GM23248 (cell line): Measurements from ENCODE around the gene TNFRSF8. TPM values are rescaled to one million over a fixed set of nuclear protein-coding genes. Genes with fewer than 3 reads are reported as not detected.

Experiments
- DNase-seq: peaks from one replicate; pipeline ENCODE4 v3.0.0-alpha.2; 2015
- H2AFZ ChIP-seq: fragments of 200-600 bp; sonication (generic); 2 replicates; pipeline ENCODE4 v1.6.1; 2016; ENCODE audit warnings: antibody characterized with exemption
- H3F3A ChIP-seq: fragments of 200-600 bp; sonication (generic); 2 replicates; pipeline ENCODE4 v1.6.1; 2016; ENCODE audit warnings: mild to moderate bottlenecking, antibody characterized with exemption, mixed run types; ENCODE audit not compliant: insufficient read depth
- H3K27ac ChIP-seq: fragments of 200-600 bp; sonication (generic); 2 replicates; pipeline ENCODE4 v1.5.1; 2016; ENCODE audit warnings: mild to moderate bottlenecking
- H3K27me3 ChIP-seq: fragments of 200-600 bp; sonication (generic); replicated peaks from 2 replicates; pipeline ENCODE4 v1.6.1; 2016; ENCODE audit warnings: mild to moderate bottlenecking; ENCODE audit not compliant: insufficient read depth
- H3K36me3 ChIP-seq: fragments of 200-600 bp; sonication (generic); 2 replicates; pipeline ENCODE4 v1.6.1; 2016; ENCODE audit warnings: low read depth, mild to moderate bottlenecking
- H3K4me1 ChIP-seq: fragments of 200-600 bp; sonication (generic); 2 replicates; pipeline ENCODE4 v1.6.1; 2016; ENCODE audit warnings: mild to moderate bottlenecking; ENCODE audit not compliant: insufficient read depth
- H3K4me2 ChIP-seq: fragments of 200-600 bp; sonication (generic); one replicate; pipeline ENCODE4 v1.6.1; 2016; ENCODE audit warnings: mild to moderate bottlenecking; ENCODE audit not compliant: unreplicated experiment
- H3K4me3 ChIP-seq: fragments of 200-600 bp; sonication (generic); 2 replicates; pipeline ENCODE4 v1.5.1; 2016; ENCODE audit warnings: mild to moderate bottlenecking
- H3K79me2 ChIP-seq: fragments of 200-600 bp; sonication (generic); 2 replicates; pipeline ENCODE4 v1.6.1; 2016; ENCODE audit warnings: mild to moderate bottlenecking; ENCODE audit not compliant: insufficient read depth
- H3K9ac ChIP-seq: fragments of 200-600 bp; sonication (generic); 2 replicates; pipeline ENCODE4 v1.6.1; 2016; ENCODE audit warnings: mild to moderate bottlenecking
- H3K9me2 ChIP-seq: fragments of 200-600 bp; sonication (generic); 2 replicates; pipeline ENCODE4 v1.6.1; 2016; ENCODE audit warnings: mixed run types, mild to moderate bottlenecking, moderate library complexity; ENCODE audit not compliant: insufficient read depth
- H3K9me3 ChIP-seq: fragments of 200-600 bp; sonication (generic); one replicate; pipeline ENCODE4 v1.6.1; 2017; ENCODE audit warnings: low read depth
- H4K20me1 ChIP-seq: fragments of 200-600 bp; sonication (generic); 2 replicates; pipeline ENCODE4 v1.6.0; 2016; ENCODE audit not compliant: insufficient read depth
- EZH2 ChIP-seq: fragments of 200-600 bp; sonication (generic); IDR thresholded peaks from 2 replicates; pipeline ENCODE4 v1.6.1; 2018; ENCODE audit warnings: antibody characterized with exemption, mild to moderate bottlenecking; ENCODE audit not compliant: insufficient read depth, poor library complexity, severe bottlenecking
- EZH2phosphoT487 ChIP-seq: fragments of 200-600 bp; sonication (generic); IDR thresholded peaks from 2 replicates; pipeline ENCODE4 v1.6.1; 2018; ENCODE audit warnings: antibody characterized with exemption, moderate library complexity, mild to moderate bottlenecking, low read depth; ENCODE audit not compliant: insufficient read depth
- WGBS, 2 experiments: methylation state at CpG; one replicate each; pipeline ENCODE4 v1.1.6; 2015 to 2017; ENCODE audit warnings: low lambda C conversion rate in 2 of 2, low coverage in 1 of 2; ENCODE audit errors: missing lambda C conversion rate in 2 of 2; 5-methylcytosine and 5-hydroxymethylcytosine counted together
- in situ Hi-C: fragments of 300-500 bp; cut with MboI; formaldehyde crosslinking; loops from 2 replicates; pipeline ENCODE4 v1.15.0; 2020
- polyA plus RNA-seq: library from polyadenylated mRNA; unstranded; fragments of >200 nt; fragmentation: Nextera tagmentation; extraction: Ambion mirVana; gene quantifications from 2 replicates; pipeline ENCODE4 v1.2.1, GENCODE V29; 2016
- total RNA-seq: library from RNA; depleted of rRNA; stranded (reverse); fragments of >200 nt; shearing (Covaris generic); gene quantifications from 2 replicates; pipeline ENCODE4 v1.2.3, GENCODE V29; 2014; rRNA removed

TNFRSF8 gene
- not detected in 2 replicates for total RNA-seq
- polyA plus RNA-seq, result 0.14 and 0.23 TPM in 2 replicates

DNA sequence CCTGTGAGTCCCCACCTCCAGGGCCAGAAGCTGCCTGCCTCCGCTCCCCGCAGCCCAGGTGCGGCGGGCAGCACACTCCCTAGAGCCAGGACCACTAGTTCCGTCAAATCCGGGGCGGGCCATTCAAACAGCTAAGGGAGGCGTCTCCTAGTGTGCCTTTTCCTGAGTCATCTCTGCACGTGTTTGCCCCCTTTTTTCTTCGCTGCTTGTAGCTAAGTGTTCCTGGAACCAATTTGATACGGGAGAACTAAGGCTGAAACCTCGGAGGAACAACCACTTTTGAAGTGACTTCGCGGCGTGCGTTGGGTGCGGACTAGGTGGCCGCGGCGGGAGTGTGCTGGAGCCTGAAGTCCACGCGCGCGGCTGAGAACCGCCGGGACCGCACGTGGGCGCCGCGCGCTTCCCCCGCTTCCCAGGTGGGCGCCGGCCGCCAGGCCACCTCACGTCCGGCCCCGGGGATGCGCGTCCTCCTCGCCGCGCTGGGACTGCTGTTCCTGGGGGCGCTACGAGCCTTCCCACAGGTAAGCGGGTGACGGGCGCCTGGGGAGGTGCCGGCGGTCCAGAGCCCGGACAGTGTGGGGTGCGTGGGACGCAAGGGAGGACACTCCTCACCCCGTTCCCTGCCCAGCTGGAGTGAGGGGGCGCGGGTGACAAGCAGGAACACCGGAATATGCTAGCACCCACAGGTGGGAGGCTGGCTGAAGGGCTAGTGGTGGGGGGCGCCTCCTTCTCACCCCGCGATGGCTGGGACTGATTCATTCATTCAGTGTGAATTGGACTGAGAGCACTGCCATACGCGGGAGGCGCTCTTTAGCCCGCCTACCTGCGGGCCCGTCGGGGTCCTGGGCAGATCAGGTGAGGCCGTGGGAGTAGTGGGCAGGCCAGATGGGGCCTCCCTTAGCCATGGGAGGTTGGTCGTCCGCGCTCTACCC, at the start of gene TNFRSF8:
TNFRSF8 (plus strand) TSS at position 163 of the 932 bp plus-strand sequence; CDS start at position 459, 296 bp downstream.
- peaks cover 37% of the 10 kb centered on the region for H3K27me3 ChIP-seq
- in situ Hi-C loops, result no loop called here
- no peak within 1 kb of the TSS for H3K27ac ChIP-seq
- H4K20me1 ChIP-seq, result no peaks in the 10 kb centered on the region
- no peaks in the 10 kb centered on the region for H3K36me3 ChIP-seq
- no peaks in the 10 kb centered on the region for H3K79me2 ChIP-seq
- peak; percentile 71 for DNase-seq
- H3K4me3 ChIP-seq, result peak within 1 kb of the TSS; percentile 39
- WGBS, 2 experiments, result 5 to 7% methylated on average over 68 to 70 of the region's 72 CpGs
- H2AFZ ChIP-seq, result peak within 1 kb of the TSS; percentile 57; the same call in 1 of the 2 replicates
- H3K4me1 ChIP-seq, result peaks cover 19% of the 10 kb centered on the region
- H3K9me3 ChIP-seq, result no peaks in the 10 kb centered on the region
- no peak within 1 kb of the TSS for H3K9ac ChIP-seq
- no peaks in the 10 kb centered on the region for H3K9me2 ChIP-seq
- no peak for TF ChIP-seq EZH2phosphoT487
- peak; percentile 49 for TF ChIP-seq EZH2
- peaks cover 11% of the 10 kb centered on the region for H3F3A ChIP-seq
- H3K4me2 ChIP-seq, result peak within 1 kb of the TSS; percentile 36

DNA sequence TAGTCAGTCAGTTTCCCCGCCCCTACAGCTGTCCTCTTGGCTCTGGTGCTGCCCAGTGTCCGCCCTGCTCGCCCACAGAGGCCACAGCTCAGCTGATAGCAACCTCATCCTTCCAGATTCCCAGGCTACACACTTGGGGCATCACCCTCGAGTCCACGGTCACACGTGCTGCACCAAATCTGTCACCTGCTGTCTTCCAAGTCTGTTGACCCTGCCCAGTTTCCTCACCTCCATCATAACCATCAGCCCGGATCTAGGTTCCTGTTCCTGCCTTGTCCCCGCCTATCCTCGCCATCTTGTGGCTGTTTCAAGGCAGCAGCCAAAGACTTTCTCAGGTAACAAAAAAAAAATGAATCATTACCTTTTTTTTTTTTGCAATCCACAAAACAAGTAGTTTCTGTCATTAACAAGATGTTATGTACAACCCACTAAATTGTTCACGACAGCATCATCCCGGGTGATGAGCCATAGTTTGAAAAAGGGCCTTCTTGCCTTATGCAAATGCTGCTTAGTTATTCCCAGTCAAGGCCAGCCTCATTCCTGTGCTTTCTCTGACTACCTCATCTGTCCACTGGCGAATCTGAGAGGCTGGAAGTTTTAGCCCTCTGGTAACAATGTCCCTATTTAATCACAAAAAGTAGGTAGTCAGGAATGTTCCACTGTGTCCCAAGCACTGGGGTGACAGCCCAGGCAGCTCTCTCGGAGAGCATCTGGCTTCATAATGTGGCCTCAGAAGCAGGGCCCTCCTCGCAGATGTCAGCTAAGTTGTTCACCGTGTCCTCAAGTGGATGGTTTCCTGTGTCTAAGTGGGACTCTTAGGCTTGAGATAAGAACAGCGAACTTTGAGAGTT, 48.7 kb upstream of the TNFRSF8 start:
- 65% methylated on average over 16 of the region's 16 CpGs for WGBS, 2 experiments
- Histone ChIP-seq H2AFZ (no peak overlapping the region), H4K20me1 (no peaks in the 10 kb centered on the region), H3K4me3 (no peak overlapping the region), H3K9me3 (no peaks in the 10 kb centered on the region), H3K27me3 (no peaks in the 10 kb centered on the region), H3K4me1 (peaks cover 25% of the 10 kb centered on the region), H3K9ac (peak overlapping the region; percentile 58), H3K36me3 (peaks cover 14% of the 10 kb centered on the region; the same call in 1 of the 2 replicates), H3K79me2 (no peaks in the 10 kb centered on the region), H3K27ac (peak overlapping the region; percentile 84), H3F3A (peaks cover 33% of the 10 kb centered on the region), H3K4me2 (peak overlapping the region; percentile 46), H3K9me2 (no peaks in the 10 kb centered on the region)
- peak; percentile 84 for DNase-seq
- TF ChIP-seq EZH2 (no peak), EZH2phosphoT487 (no peak)
- in situ Hi-C loops, result no loop called here

DNA sequence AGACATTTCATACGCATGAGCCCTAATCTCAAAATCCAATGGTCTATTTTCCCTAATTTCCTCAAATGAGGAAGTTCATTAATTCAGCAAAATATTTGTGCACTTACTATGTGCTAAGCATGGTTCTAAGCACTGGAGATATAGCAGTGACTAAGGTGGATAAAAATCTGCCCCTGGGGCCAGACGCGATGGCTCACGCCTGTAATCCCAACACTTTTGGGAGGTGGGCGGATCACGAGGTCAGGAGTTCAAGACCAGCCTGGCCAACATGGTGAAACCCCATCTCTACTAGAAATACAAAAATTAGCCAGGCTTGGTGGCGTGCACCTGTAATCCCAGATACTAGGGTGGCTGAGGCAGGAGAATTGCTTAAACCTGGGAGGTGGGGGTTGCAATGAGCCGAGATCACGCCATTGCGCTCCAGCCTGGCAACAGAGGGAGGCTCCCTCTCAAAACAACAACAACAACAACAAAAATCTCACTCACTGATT, 48.1 kb upstream of the TNFRSF8 start:
- DNase-seq, result peak; percentile 76
- 63 to 66% methylated on average over 10 of the region's 10 CpGs for WGBS, 2 experiments
- Histone ChIP-seq H2AFZ (no peak overlapping the region), H3K4me3 (no peak overlapping the region), H3K9ac (peak overlapping the region; percentile 58), H3K4me2 (peak overlapping the region; percentile 46), H3K79me2 (peaks cover 4% of the 10 kb centered on the region; the same call in 1 of the 2 replicates), H3F3A (peaks cover 33% of the 10 kb centered on the region), H3K27ac (peak overlapping the region; percentile 84), H3K9me2 (no peaks in the 10 kb centered on the region), H3K9me3 (no peaks in the 10 kb centered on the region), H4K20me1 (no peaks in the 10 kb centered on the region), H3K4me1 (peaks cover 25% of the 10 kb centered on the region), H3K27me3 (no peaks in the 10 kb centered on the region), H3K36me3 (peaks cover 8% of the 10 kb centered on the region; the same call in 1 of the 2 replicates)
- TF ChIP-seq EZH2 (no peak), EZH2phosphoT487 (no peak)
- in situ Hi-C loops, result no loop called here

DNA sequence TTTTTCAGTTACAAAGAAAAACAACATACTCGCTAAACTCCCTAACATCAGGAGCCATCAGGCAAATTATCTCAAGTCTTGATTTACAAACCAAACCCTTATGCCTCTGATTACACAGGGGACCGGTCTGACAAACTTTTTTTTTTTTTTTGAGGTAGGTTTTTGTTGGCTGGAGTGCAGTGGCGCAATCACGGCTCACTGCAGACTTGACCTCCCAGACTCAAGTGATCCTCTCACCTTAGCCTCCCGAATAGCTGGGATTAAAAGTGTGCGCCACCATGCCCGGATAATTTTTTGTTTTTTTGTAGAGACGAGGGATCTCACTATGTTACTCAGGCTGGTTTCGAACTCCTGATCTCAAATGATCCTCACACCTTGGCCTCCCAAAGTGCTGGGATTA, 47.6 kb upstream of the TNFRSF8 start:
- Histone ChIP-seq H3K27me3 (no peaks in the 10 kb centered on the region), H3K9ac (no peak overlapping the region), H3F3A (peaks cover 33% of the 10 kb centered on the region), H3K27ac (peak overlapping the region; percentile 84), H3K9me2 (no peaks in the 10 kb centered on the region), H3K4me3 (no peak overlapping the region), H3K9me3 (no peaks in the 10 kb centered on the region), H2AFZ (no peak overlapping the region), H4K20me1 (no peaks in the 10 kb centered on the region), H3K36me3 (peaks cover 3% of the 10 kb centered on the region; the same call in 1 of the 2 replicates), H3K4me2 (no peak overlapping the region), H3K79me2 (peaks cover 9% of the 10 kb centered on the region; the same call in 1 of the 2 replicates), H3K4me1 (peaks cover 25% of the 10 kb centered on the region)
- TF ChIP-seq EZH2, result no peak
- TF ChIP-seq EZH2phosphoT487, result no peak
- DNase-seq, result no peak
- in situ Hi-C loops, result no loop called here
- WGBS, 2 experiments, result 87 to 91% methylated on average over 9 of the region's 9 CpGs
